HG03558 (cell line): Measurements from ENCODE around the gene COG1.
"Not testable (repeated sequence)": the region's sequence is repeated elsewhere in the genome, so short reads cannot be mapped to it uniquely, and the experiment has no call there.

ENCODE experiments used
- ATAC-seq: cut with Tn5 transposase; IDR thresholded peaks from one replicate; pipeline ENCODE4 v1.9.1; 2021; ENCODE audit warnings: moderate number of reproducible peaks; ENCODE audit not compliant: unreplicated experiment; ENCODE audit errors: extremely low read depth

COG1 gene, protein sequence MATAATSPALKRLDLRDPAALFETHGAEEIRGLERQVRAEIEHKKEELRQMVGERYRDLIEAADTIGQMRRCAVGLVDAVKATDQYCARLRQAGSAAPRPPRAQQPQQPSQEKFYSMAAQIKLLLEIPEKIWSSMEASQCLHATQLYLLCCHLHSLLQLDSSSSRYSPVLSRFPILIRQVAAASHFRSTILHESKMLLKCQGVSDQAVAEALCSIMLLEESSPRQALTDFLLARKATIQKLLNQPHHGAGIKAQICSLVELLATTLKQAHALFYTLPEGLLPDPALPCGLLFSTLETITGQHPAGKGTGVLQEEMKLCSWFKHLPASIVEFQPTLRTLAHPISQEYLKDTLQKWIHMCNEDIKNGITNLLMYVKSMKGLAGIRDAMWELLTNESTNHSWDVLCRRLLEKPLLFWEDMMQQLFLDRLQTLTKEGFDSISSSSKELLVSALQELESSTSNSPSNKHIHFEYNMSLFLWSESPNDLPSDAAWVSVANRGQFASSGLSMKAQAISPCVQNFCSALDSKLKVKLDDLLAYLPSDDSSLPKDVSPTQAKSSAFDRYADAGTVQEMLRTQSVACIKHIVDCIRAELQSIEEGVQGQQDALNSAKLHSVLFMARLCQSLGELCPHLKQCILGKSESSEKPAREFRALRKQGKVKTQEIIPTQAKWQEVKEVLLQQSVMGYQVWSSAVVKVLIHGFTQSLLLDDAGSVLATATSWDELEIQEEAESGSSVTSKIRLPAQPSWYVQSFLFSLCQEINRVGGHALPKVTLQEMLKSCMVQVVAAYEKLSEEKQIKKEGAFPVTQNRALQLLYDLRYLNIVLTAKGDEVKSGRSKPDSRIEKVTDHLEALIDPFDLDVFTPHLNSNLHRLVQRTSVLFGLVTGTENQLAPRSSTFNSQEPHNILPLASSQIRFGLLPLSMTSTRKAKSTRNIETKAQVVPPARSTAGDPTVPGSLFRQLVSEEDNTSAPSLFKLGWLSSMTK

DNA sequence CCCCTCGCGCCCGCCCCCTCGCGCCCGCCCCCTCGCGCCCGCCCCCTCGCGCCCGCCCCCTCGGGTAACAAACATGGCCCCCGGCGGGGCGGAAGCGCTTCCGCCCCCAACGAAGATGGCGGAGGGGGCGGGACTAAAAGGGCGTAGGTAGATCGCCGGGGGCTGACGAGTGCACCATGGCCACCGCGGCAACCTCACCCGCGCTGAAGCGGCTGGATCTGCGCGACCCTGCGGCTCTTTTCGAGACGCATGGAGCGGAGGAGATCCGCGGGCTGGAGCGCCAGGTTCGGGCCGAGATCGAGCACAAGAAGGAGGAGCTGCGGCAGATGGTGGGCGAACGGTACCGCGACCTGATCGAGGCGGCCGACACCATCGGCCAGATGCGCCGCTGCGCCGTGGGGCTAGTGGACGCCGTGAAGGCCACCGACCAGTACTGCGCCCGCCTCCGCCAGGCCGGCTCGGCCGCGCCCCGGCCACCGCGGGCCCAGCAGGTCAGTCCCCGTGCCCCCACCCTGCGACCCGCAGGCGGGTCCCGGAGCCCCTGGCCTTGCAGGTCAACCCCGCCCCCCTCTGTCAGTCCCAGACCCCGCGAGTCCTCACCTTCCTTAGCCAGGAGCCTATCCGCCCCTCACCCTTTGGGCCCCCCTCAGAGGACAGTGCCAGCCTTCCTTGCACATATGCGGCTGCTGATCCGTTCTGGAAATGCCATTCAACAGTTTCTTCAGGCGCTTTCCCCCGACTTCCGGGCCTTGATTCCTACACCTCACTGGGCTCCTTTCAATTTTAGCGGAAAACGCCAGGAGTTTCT lies at the start of gene COG1:
COG1 (plus strand) TSS at position 162 of the 808 bp plus-strand sequence; CDS start at position 177, 15 bp downstream.
- no peak for ATAC-seq

GRCh38 chr17:73144209-73144608 lies 48.6 kb upstream of the COG1 start:
- ATAC-seq, result not testable (repeated sequence)

DNA sequence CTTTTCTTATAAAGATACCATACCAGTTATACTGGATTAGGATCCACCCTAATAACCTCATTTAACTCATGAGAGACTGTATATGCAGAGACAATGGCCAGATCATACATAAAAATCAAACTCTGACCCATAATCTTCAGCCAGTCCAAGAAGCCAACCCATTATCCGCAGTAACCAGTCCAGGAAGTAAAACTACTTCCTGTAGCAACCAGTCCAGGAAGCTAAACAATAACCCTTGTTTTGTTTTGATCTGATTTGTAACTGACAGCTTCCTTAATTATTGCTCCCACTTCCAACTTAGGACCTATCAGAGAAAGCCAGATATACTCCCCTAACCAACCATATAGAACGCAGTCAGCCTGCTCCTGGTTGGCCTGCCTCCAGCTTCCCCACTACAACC lies 47.2 kb upstream of the COG1 start:
- no peak for ATAC-seq

GRCh38 chr17:73147791-73148190 lies 45.1 kb upstream of the COG1 start:
- not testable (repeated sequence) for ATAC-seq

GRCh38 chr17:73148540-73149334 lies 44.1 kb upstream of the COG1 start:
- no peak for ATAC-seq

- ATAC-seq, result not testable (repeated sequence)
Observed at GRCh38 chr17:73150622-73151300, 42.1 kb upstream of the COG1 start.

DNA sequence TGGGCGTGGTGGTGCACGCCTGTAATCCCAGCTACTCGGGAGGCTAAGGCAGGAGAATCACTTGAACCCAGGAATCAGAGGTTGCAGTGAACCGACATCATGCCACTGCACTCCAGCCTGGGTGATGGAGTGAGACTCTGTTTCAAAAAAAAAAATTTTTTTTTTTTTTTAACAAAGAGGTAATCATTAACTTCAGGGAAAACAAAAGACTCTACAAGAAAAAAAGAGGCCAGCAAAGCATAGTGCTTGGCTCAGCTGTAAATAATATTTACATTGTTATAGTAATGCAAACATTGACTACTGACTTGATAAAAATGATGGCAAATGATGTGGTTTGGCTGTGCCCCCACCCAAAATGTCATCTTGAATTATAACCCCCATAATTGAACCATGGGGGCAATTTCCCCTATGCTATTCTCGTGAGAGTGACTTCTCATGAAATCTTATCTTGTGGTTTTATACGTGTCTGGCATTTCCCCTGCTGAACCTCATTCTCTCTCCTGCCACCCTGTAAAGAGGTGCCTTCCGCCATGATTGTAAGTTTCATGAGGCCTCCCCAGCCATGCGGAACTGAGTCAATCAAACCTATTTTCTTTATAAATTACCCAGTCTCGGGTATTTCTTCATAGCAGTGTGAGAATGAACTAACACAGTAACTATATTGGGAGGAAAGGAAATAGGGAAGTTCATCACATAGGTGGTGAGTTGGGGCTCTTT lies 40.8 kb upstream of the COG1 start:
- ATAC-seq, result no peak

DNA sequence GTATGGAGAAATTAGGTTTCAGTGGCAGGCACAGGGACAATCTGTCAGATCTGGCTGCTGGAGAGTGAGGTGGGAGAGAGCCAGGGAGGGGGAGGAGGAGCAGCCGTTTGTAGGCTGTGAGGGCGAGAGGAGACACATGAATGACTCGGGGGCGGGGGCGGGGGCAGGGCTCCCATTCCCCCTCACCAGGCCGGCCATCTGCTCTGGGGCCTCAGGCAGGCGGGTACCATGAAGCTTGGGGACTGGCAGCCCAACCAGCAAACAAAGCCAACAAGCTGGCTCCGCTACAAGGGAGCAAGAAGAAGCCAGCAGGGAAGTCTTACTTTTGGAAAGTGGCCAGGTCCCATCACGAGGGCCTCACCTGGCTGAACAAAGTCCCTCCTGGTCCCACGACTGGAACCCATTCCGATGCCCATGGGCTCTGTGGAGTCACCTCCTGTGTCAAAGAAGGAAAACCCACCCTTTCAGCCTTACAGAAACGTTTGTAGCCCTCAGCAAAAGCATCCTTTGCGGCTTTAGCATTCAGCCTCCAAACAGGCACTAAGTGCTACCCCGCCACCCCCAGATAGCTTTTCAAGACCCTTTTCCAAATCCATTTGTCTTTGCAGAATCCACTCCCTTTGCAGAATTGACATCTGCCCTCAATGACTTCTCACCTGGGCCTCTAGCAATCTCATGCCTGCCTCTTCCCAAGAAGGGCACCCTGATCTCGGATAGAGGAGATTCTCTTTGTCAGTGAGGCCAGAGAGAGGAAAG lies 37.3 kb upstream of the COG1 start:
- ATAC-seq, result no peak

DNA sequence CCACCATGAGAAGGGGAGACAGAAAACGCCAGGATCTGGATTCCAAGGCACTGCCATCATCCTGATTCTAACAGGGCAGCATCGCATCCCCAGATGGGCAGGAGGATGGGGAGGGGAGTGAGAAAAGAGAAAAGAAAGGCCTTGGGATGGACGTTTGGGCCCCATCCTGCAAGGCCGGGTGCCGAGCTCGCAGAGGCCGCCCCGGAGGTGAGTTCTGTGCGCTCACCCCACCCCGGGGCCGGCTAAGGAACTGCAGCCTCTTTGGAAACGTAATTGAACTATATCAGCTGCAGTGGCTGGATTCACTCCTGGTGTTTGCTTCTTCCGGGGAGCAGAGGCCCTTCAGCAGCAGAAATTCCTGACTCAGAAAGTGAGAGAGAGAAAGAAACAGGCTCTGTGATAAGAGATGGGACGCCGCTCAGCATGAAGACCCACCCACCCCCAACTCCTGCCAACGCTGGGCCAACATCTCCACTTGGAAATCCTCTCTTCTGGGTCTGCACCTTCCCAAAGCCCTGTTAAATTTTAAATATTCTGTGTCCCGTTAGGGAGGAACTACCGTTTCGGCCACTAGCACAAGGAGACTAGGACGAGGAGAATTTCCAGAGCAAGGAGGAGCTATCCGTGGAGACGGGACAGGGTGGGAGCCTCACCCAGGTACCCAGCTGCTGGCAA lies 36.6 kb upstream of the COG1 start:
- peak; percentile 60 for ATAC-seq

DNA sequence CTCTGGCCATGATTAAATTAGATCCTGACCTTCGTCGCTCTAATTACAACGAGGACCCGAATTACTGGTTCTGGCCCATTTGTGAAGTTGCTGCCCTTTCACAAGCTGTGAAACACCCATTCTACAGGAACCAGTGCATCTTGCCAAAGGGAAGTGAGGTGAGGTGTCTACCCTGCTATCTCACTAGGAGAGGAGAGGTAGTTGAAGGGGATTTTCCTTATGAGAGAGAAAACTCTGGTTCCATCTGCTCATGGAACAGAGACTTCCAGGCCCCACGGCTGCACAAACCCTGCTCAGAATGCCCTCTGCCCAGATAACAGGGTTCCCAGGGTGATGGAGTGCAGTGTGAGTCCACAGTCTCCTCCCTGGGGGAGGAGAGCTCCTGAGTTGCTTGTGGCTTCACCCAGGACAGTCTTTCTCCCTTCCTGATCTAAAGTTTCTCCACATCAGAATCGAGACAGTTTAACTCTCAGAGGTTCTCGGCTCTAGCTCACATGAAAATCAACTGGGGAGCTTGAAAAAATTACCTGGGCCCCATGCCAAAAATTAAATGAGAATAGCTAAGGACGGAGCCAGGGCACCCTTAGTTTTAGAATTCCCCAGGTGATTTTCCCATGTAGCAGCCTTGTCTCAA lies 35.9 kb upstream of the COG1 start:
- no peak for ATAC-seq

GRCh38 chr17:73157521-73157890 lies 35.3 kb upstream of the COG1 start:
- no peak for ATAC-seq

GRCh38 chr17:73158133-73158532 lies 34.7 kb upstream of the COG1 start:
- ATAC-seq, result no peak

- no peak for ATAC-seq
Observed at GRCh38 chr17:73160980-73161630, 31.8 kb upstream of the COG1 start.

DNA sequence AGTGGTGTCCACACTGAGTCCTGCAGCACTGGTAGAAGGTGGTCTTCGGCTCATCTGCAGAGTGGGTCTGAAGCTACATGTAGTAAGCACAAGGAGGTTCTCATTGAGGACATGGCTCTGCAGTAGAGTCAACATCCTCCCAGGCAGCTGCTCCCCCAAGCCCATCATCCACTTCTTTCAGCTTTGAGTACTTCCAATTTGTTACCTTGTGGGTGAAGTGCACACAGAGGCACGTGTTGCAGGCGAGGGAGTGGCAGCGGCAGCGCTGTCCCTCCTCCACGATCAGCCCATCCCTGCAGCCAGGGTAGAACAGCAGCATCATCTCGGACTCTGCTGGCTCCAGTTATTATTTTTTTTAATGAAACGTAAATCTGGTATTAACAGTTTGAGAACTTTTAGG lies 29.8 kb upstream of the COG1 start:
- no peak for ATAC-seq

- no peak for ATAC-seq
Observed at GRCh38 chr17:73165616-73166404, 27.0 kb upstream of the COG1 start.
